Stimulated activated naive CD4-positive, alpha-beta T cell treated with Interleukin-2 at 50 U/mL for 16 hours (primary cell): ENCODE measurements around the gene MYOM1.
"Not testable (repeated sequence)": the region's sequence is repeated elsewhere in the genome, so short reads cannot be mapped to it uniquely, and the experiment has no call there.

Source experiments
- DNase-seq: peaks from one replicate; lab custom pipeline; 2025; lab: John Stamatoyannopoulos, UW

The MYOM1 gene

DNA sequence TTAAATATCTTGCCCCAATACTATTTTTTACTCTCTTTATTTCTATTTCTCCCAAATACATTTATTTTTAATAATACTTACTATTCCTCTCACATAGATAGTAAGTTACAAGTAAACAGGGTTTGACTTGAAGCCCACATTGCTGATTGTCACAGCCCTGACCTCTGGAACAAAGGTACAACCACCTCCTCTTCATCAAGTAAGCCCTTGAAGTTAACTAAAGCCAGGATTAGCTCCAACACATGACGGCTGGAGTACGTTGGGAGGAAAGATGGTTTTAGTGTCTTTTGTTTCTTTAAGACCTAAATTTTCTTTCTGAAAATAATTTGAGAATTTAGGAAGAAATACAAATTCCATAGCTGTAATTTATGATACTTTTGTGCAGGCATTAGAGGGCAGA, 949 bp downstream of the MYOM1 start:
- no peak for DNase-seq

GRCh38 chr18:3217948-3218647, 1.7 kb downstream of the MYOM1 start:
- no peak for DNase-seq

GRCh38 chr18:3216987-3217386, 2.8 kb downstream of the MYOM1 start:
- no peak for DNase-seq

DNA sequence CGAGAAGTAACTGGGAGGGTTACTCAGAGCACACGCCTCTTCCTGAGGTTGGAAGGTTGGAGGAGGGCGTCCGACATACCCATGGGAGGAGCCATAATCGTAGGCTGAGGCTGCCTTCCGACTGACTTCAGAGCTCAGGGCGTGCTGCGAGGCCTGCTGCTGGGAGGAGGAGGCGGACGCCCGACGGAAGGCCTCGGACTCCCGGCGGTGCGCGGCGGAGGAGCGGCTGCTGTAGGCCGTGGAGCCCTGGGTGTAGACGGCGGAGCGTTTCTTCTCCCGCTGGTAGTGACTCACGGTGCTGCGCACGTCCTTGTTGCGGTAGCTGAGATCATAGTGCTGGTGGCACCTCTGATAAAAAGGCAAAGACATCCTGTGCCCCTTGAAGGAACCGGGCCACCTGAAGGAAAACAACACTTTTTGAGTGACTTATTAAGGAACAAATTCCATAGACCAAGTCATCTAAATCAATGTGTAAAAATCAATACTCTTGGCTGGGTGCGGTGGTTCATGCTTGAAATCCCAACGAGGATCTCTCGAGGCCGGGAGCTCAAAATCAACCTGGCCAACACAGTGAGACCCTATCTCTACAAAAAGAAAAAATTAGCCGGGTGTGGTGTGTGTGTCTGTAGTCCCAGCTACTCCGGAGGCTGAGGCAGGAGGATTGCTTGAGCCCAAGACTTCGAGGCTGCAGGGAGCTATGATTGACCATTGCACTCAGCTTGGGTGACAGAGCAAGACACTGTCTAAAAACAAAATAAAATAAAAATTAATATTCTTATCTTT, 4.7 kb downstream of the MYOM1 start:
- DNase-seq, result no peak

DNA sequence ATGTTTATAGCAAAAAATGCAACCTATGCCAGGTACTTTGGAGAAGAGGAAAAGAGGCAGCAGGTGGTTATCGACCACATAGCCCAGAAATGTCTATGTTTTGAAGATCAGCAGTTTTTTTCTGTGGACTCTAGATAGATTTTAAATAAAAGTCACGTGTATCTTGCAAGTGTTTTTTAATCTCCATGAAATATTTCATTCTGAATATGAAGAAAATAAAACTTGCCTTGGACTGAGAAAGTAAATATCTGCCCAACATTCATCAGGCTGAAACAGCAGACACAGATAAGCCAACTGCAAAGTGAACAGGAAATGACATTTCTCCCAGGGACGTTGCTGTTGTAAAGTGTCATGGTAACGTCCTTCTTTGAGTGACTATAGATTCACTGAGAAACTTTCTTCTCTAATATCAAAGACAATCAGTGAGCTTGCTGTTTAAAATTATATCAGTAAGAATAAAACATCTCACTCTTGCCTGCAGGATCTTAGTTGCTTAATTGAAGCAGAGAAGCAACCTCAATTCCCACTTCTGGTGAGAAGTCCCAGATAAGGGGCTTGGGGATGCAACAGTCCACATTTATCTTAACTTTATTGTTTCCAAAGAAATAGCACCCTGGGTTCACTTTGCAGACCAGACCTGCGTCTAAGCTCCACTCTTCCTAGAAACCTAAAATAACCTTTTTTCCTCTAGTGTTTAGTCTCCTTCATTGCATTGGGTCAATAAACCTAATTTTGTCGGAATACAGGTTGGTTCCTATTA, 6.3 kb downstream of the MYOM1 start:
- DNase-seq, result no peak

GRCh38 chr18:3212657-3213056, 7.1 kb downstream of the MYOM1 start:
- no peak for DNase-seq

DNA sequence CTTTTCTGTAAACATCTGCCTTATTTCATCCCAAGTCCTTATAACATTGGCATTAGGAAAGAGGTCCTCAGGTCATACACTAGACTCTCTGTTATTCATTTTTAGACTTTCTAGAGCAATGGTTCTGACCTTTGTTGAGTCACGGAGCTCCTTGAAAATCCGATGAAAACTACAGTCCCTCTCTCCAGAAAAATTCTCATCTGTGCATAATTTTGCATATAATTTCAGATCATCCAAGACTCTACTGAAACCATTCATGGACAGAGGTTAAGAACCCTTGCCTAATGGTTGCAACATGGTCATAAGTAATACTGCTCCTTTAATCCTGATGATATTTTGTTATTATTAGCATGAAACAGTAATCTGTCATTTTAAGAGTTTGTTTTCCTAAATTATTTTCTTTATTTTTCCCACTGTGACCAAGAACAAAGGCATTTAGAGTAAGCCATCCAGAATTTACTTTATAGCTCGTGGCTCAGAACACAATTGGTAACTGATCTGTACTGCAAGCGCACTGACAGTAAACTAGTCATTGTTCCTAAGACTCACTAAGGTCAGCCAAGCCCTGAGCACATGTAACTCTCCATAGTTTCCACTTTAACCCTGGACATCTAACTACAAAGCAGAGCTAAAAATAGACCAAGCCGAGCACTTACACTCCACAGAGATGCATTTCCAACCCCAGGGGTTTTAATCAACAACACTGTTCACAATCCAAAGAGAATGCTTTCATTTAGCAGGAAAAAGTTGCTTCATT, 8.4 kb downstream of the MYOM1 start:
- no peak for DNase-seq

DNA sequence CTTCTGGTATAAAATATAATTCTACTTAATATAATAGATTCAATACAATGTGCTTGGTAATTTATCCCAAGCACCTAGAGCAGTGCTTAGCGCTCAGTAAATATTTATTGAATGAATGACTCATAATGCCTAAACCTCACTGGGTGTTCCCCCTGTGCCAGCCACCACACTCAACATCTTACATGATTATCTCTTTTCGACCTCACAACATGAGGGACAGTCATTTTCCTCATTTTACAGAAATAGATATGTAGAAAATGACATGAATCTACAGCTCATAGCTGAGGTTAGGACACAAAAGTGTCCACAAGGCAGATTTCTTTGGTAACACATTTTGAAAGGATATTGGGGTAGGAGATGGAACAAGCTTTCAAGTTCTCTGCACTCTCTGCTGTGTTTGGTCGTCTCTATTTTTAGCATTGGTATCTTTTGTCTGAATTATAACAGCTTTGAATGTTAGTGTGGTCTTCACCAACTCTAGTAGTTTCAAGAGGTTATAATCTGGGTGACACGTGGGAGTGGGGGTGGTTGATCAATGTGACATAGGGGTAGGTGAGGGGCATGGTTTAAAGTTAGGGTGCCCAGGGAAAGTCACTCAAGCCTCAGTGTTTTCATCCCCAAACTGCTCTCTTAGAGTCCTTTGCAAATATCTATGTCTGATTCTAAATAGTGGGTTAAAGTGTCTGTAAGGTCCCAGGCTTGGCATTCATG, 9.8 kb downstream of the MYOM1 start:
- no peak for DNase-seq

GRCh38 chr18:3207565-3207964, 12.2 kb downstream of the MYOM1 start:
- DNase-seq, result no peak

DNA sequence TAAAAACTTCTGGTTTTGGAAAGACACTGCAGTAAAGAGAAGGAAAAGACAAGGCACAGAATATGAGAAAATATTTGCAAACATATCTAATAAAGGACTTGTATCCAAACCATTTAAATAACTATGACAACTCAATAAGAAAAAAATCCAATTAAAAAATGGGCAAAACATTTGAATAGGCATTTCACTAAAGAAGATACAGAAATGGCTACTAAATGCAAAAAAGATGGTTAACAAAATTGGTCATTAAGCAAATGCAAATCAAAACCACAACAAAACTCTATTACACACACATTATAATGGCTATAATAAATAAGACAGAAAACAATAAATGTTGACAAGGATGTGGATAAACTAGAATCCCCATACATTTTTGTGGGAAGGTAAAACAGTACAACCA, 14.5 kb downstream of the MYOM1 start:
- no peak for DNase-seq

DNA sequence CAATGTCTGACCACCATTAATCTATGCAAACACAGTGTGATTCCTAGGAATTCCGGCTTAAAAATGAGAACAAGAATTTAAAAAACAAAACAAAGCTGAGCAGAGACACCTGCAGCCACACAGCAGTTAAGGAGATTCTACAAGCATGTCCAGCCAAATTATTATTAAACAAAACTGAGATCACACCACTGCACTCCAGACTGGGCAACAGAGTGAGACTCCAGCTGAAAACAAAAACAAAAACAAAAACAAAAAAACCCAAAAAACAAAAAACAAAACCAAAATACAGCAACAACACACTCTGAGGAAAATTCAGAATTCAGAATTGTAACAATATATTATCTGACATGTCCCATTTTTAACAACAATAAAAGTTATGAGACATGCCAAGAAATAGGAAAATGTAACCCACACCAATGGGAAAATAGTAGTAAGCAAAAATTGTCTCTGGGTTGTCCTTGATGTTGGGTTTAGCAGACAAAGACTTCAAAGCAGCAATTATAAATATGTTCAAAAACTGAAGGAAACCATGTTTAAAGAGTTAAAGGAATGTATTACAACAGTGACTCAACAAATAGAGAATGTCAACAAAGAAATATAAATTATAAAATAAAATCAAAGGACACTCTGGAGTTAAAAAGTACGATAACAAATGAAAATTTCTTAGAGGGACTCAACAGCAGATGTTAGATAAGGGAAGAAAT, 19.7 kb downstream of the MYOM1 start:
- DNase-seq, result no peak

DNA sequence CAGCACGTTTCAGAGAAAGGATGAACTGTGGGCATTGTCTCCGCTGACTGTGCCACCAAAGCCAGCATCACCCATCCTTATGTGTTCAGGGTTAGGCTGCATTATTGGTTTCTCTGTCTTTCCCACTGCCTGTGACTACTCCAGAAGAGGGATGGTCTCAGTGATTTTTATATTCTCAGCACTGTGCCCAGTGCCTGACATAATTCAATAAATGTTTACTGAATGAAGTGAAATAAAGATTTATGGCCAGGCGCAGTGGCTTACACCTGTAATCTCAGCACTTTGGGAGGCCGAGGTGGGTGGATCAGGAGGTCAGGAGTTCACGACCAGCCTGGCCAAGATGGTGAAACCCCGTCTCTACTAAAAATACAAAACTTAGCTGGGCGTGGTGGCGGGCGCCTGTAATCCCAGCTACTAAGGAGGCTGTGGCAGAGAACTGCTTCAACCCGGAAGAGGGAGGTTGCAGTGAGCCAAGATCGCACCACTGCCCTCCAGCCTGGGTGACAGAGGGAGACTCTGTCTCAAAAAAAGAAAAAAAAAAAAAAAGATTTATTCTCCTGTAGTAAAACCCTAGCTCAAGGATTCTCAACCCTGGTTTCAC, 21.4 kb downstream of the MYOM1 start:
- not testable (repeated sequence) for DNase-seq

DNA sequence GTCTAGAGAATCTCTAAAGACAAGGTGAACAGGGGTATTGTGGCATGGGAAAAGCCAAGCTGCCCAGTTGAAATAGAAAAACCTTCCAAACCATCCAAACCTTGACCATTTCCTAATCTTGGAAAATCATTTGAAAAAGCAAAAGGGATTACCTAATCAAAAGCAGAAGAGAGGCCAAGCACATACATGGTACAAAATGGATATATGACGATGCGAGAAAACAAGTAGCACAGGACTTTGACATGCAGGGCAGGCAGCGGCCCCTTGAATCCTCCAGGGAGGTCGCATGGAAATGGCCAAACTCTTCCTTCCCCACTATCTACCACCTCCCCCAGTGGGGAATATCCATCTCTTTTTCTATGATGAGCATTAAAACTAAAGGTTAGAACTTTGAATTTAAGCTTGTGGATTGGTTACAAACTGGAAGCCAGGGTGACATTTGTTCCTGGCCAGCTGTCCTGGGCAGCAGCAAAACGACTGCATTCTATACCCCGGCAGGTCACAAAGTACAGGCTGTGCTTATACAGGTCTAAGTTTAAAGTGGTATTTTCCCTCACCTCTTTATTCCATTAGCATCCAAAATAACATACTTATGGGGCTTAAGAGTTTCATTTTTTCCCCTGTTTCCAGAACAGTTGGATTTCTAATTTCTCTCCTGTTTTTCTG, 24.7 kb downstream of the MYOM1 start:
- no peak for DNase-seq

DNA sequence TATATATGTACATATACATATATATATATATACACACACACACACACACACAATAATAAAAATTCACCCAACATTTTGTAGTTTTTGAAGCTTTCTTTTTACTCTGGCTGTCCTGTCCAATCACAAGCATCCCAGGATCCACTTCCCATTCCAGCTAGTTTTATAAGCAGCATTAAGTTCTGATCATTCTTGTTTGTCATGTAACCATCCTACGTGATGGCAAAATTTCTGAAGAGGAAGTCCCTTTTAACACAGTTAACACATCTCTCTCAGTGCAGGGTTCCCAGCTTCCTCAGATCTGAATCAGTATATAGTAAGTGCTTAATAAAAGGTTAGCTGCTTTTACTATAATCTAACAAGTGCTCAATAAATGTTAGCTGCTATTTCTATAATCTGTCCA, 26.4 kb downstream of the MYOM1 start:
- DNase-seq, result no peak

DNA sequence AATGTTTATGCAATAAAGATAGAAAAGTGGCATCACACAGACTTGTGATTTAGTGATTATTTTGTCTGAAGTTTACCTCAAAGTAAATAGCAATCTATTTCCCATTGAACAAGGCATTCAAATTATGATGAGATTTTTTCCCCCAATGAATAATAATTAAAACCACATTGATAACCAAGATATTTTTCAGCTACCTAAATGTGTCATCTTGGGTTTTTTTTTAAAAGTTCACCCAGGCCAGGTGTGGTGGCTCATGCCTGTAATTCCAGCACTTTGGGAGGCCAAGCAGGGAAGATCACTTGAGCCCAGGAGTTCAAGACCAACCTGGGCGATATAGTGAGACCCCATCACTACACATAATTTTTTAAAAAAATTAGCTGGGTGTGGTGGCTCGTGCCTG, 27.0 kb downstream of the MYOM1 start:
- DNase-seq, result no peak

DNA sequence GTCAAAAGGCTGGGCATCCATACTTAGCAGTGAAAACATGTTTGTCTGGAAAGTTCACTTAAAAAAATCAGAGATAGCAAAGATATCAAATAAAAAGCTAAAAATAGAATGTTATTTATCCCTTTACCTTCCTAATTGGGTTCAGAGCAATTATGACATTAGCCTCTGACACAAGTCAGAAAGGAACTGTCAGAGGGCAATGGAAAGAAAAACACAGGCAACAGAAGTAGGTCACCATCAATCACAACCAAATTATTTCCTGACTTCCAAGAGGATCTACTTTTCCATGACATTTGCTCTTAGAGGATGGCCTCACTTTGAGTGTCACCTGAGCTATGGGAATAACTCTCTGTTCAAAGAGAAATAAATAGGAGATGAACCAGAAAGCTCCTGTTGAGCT, 27.5 kb downstream of the MYOM1 start:
- DNase-seq, result no peak

- no peak for DNase-seq
Observed at GRCh38 chr18:3190610-3191009, 29.2 kb downstream of the MYOM1 start.

- no peak for DNase-seq
Observed at GRCh38 chr18:3189884-3190283, 29.9 kb downstream of the MYOM1 start.

GRCh38 chr18:3186678-3187658, 32.8 kb downstream of the MYOM1 start:
- no peak for DNase-seq
